Right lobe of liver (tissue), 6 donors: ENCODE data around the gene SLC7A1. TPM values are rescaled to one million over a fixed set of nuclear protein-coding genes. Genes with fewer than 3 reads are reported as not detected.

Experiments
- ATAC-seq, 4 donors: fragments of 200-7000 bp; cut with Tn5 transposase; one replicate each; pipeline ENCODE4 v1.9.1; 2020; ENCODE audit warnings: mild to moderate bottlenecking in 4 of 4, moderate library complexity in 4 of 4
- DNase-seq, 3 donors: peaks; one replicate each; pipeline ENCODE4 v3.0.0-alpha.2; 2020
- H3K27ac ChIP-seq, 3 donors: fragments of 200-600 bp; one replicate each; pipeline ENCODE4 v1.8.0; 2022
- H3K27me3 ChIP-seq, 2 donors: fragments of 200-600 bp; one replicate each; pipeline ENCODE4 v1.8.0; 2022
- H3K36me3 ChIP-seq, 4 donors: fragments of 200-600 bp; sonication (generic) in 1 of 4; one replicate each; pipeline versions ENCODE4 v1.5.1 to v1.8.0; 2017 to 2022; ENCODE audit warnings: control low read depth in 1 of 4
- H3K4me1 ChIP-seq, 4 donors: fragments of 200-600 bp; sonication (generic) in 1 of 4; one replicate each; pipeline versions ENCODE4 v1.5.1 to v1.8.0; 2017 to 2022; ENCODE audit warnings: control low read depth in 1 of 4
- H3K4me3 ChIP-seq, 3 donors: fragments of 200-600 bp; one replicate each; pipeline ENCODE4 v1.8.0; 2022
- H3K9me3 ChIP-seq, 4 donors: fragments of 200-600 bp; sonication (generic) in 1 of 4; one replicate each; pipeline versions ENCODE4 v1.5.1 to v1.8.0; 2017 to 2022; ENCODE audit warnings: control low read depth in 1 of 4
- CTCF ChIP-seq, 4 donors: fragments of 200-600 bp in 3 of 4; fragments of 450-650 bp in 1 of 4; IDR thresholded peaks; one replicate each; pipeline versions ENCODE4 v1.5.1 to v1.8.0; 2016 to 2022; ENCODE audit warnings: antibody characterized with exemption in 4 of 4, mild to moderate bottlenecking in 2 of 4
- POLR2A ChIP-seq: fragments of 450-650 bp; IDR thresholded peaks from one replicate; pipeline ENCODE4 v1.6.1; 2017; ENCODE audit warnings: antibody characterized with exemption, mild to moderate bottlenecking
- WGBS: methylation state at CpG from one replicate; pipeline ENCODE4 v1.1.6; 2018; ENCODE audit warnings: low coverage, low lambda C conversion rate; ENCODE audit not compliant: insufficient coverage; ENCODE audit errors: missing lambda C conversion rate; 5-methylcytosine and 5-hydroxymethylcytosine counted together
- intact Hi-C, 2 donors: fragments of 100-400 bp; cut with DNase I; formaldehyde crosslinking; loops; one replicate each; pipeline versions ENCODE4 v1.11.2 to v1.14.1; 2022
- total RNA-seq, 6 experiments: library from RNA; depleted of rRNA in 2 of 6; stranded (reverse); fragments of >200 nt in 2 of 6; fragmentation: NEBNext Ultra II Directional in 3 of 6; extraction: Animal tissue kit (Norgen Biotek cat#: 25700) in 3 of 6; gene quantifications; one replicate each; pipeline versions ENCODE4 v1.1.0 to v1.2.4, GENCODE V29; 2016 to 2023
- donor health status: DM: no; HTN: yes; CAD: no.
- donor health status: DM: no; HTN: no; CAD: no.
- donor health status: DM: no; HTN: no; CAD: no.
- donor health status: DM: no; HTN: yes; CAD: no.
- donor health status: DM: no; HTN: yes; CAD: no.

Gene SLC7A1
- total RNA-seq, 6 experiments from 2014 or later = 0.70 to 6.5 (median 3.7) TPM

- DNase-seq (no peak), ATAC-seq (no peak)
- TF ChIP-seq POLR2A = no peak
- TF ChIP-seq CTCF (IDR thresholded peaks at IDR 0.05) = no peak
- Histone ChIP-seq H3K36me3 (no peaks in the 10 kb centered on the region), H3K27ac (no peak overlapping the region), H3K27me3 (no peaks in the 10 kb centered on the region), H3K9me3 (no peaks in the 10 kb centered on the region), H3K4me3 (no peak overlapping the region), H3K4me1 (no peaks in the 10 kb centered on the region)
- WGBS = 69% methylated on average over 5 of the region's 5 CpGs
- intact Hi-C loops = no loop called here
Measured at GRCh38 chr13:29572575-29572974, 22.9 kb downstream of the SLC7A1 start.

- H3K4me1 ChIP-seq = no peaks in the 10 kb centered on the region
- ATAC-seq = peak in 1 of 4 donors; percentile 44
Measured at GRCh38 chr13:29571876-29572570, 23.5 kb downstream of the SLC7A1 start.

GRCh38 chr13:29570051-29570654 lies 25.3 kb downstream of the SLC7A1 start:
- no peaks in the 10 kb centered on the region for H3K9me3 ChIP-seq
- no peak overlapping the region for H3K27ac ChIP-seq
- DNase-seq (no peak), ATAC-seq (no peak)
- intact Hi-C loops = no loop called here
- no peaks in the 10 kb centered on the region for H3K4me1 ChIP-seq
- TF ChIP-seq CTCF (IDR thresholded peaks at IDR 0.05) (no peak), POLR2A (no peak)
- H3K4me3 ChIP-seq = no peak overlapping the region
- H3K27me3 ChIP-seq = no peaks in the 10 kb centered on the region
- 91% methylated on average over 7 of the region's 15 CpGs for WGBS
- no peaks in the 10 kb centered on the region for H3K36me3 ChIP-seq

More at GRCh38 chr13:29571876-29572570, 23.5 kb downstream of the SLC7A1 start:
- Histone ChIP-seq H3K27me3 (no peaks in the 10 kb centered on the region), H3K27ac (no peak overlapping the region), H3K9me3 (no peaks in the 10 kb centered on the region), H3K36me3 (no peaks in the 10 kb centered on the region), H3K4me3 (no peak overlapping the region)
- TF ChIP-seq POLR2A (no peak), CTCF (IDR thresholded peaks at IDR 0.05) (no peak)
- WGBS = 88% methylated on average over 10 of the region's 17 CpGs
- no peak for DNase-seq
- intact Hi-C loops = no loop called here

- intact Hi-C loops = no loop called here
- Histone ChIP-seq H3K36me3 (no peaks in the 10 kb centered on the region), H3K4me1 (no peaks in the 10 kb centered on the region), H3K4me3 (no peak overlapping the region), H3K9me3 (no peaks in the 10 kb centered on the region), H3K27ac (no peak overlapping the region), H3K27me3 (no peaks in the 10 kb centered on the region)
- no peak for TF ChIP-seq CTCF (IDR thresholded peaks at IDR 0.05)
- no peak for TF ChIP-seq POLR2A
- DNase-seq (peak in 1 of 3 donors; percentile 46), ATAC-seq (peak; percentile 59 to 78 (median 72))
- 49% methylated on average over 5 of the region's 8 CpGs for WGBS
Measured at GRCh38 chr13:29569253-29570050, 26.0 kb downstream of the SLC7A1 start.
